Measurements from ENCODE around the gene PLEKHF1. TPM values are rescaled to one million over a fixed set of nuclear protein-coding genes. Genes with fewer than 3 reads are reported as not detected.
A peak's percentile ranks its signal among the peaks of the same experiment; 100 is the strongest.

PLEKHF1 gene
- total and polyA plus RNA-seq, 2 of the 13 experiments (the other 11 are each of a cell fraction or from before 2014, with no cell fraction given) = 2.9 to 3.8 TPM

DNA sequence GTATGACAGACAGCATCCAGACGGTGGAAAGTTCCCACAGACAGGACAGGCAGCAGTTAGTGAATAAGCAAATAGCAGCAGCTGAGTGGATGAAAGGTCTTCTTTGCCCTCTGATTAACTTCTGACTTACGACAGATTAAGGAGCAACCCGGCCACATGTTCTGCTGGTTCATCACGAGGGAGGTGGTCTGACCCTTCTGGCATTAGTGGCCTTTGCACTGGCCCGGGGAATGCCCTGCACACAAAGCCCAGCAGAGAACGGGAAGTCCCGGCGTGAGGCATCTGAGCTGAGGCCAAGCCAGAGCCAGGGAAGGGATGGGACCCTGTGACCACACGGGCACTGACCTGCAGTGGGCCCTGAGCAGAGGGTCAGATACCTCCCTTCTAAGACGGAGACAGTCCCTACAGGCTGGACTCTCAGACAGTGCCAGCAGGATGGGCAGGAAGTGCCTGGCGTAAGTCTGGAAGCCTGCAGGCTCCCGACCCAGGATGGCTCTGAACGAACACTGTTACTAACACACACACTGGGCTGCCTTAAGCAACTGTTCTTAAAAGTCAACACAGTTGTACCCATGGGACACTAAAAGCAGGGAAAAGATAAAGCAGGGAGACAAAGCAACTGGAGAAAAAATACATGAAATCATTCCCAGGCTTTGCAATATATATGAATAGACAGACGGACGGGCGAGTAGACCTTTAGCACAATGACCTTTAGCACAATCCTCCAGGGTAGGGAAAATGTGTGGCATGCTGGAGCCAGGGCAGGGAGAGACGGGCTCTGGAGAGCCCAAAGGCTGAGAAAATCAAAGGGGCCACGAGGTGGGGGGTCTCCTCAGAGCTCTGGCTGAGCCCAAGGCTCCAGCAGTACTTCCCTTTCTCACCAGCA is 43.5 kb downstream of the PLEKHF1 start (continued):
- TF ChIP-seq ELF1 (CRISPR knock-in tag; IDR thresholded peaks at IDR 0.05) (peak; percentile 53; the same call in 1 of the 2 replicates), CBX1 (IDR thresholded peaks at IDR 0.05; ENCODE audit: low read depth) (peak; percentile 44), BORCS8-MEF2B (CRISPR knock-in tag; IDR thresholded peaks at IDR 0.05) (peak; percentile 60; the same call in 1 of the 2 replicates), ZNF761 (CRISPR knock-in tag; conservative IDR thresholded peaks at IDR 0.05) (no peak), ZNF256 (CRISPR knock-in tag; conservative IDR thresholded peaks at IDR 0.05) (no peak), FOSL1 (CRISPR knock-in tag; IDR thresholded peaks at IDR 0.05; ENCODE audit: borderline replicate concordance) (no peak), ZNF619 (CRISPR knock-in tag; IDR thresholded peaks at IDR 0.05) (no peak), PRMT3 (CRISPR knock-in tag; IDR thresholded peaks at IDR 0.05; ENCODE audit: borderline replicate concordance, low read depth) (no peak), ESRRA (CRISPR knock-in tag; IDR thresholded peaks at IDR 0.05; ENCODE audit: low read depth) (no peak; the same call in none of the 2 replicates), SOX13 (IDR thresholded peaks at IDR 0.05) (peak; percentile 37; the same call in 1 of the 2 replicates), SOX13 (CRISPR knock-in tag; conservative IDR thresholded peaks at IDR 0.05 in 1 of 2, IDR thresholded peaks at IDR 0.05 in 1 of 2) (peak in 1 of 2 experiments; percentile 59; a peak in 2 of 4 replicates), FOXA1 (IDR thresholded peaks at IDR 0.05) (no peak), FOXA1 (CRISPR knock-in tag; IDR thresholded peaks at IDR 0.05) (0 out of 2 replicates have a peak, but pooled peaks have one; percentile 30), ZNF556 (CRISPR knock-in tag; IDR thresholded peaks at IDR 0.05; ENCODE audit: borderline replicate concordance) (no peak), RAD21 (CRISPR knock-in tag; IDR thresholded peaks at IDR 0.05) (0 out of 2 replicates have a peak, but pooled peaks have one; percentile 33), HHEX (CRISPR knock-in tag; IDR thresholded peaks at IDR 0.05) (no peak), ZBTB21 (CRISPR knock-in tag; IDR thresholded peaks at IDR 0.05) (no peak), ZNF224 (CRISPR knock-in tag; IDR thresholded peaks at IDR 0.05) (no peak), PRPF4 (IDR thresholded peaks at IDR 0.05; ENCODE audit: low read depth, low read length, poor library complexity, severe bottlenecking) (no peak)
- TF ChIP-seq, protein P1, sequence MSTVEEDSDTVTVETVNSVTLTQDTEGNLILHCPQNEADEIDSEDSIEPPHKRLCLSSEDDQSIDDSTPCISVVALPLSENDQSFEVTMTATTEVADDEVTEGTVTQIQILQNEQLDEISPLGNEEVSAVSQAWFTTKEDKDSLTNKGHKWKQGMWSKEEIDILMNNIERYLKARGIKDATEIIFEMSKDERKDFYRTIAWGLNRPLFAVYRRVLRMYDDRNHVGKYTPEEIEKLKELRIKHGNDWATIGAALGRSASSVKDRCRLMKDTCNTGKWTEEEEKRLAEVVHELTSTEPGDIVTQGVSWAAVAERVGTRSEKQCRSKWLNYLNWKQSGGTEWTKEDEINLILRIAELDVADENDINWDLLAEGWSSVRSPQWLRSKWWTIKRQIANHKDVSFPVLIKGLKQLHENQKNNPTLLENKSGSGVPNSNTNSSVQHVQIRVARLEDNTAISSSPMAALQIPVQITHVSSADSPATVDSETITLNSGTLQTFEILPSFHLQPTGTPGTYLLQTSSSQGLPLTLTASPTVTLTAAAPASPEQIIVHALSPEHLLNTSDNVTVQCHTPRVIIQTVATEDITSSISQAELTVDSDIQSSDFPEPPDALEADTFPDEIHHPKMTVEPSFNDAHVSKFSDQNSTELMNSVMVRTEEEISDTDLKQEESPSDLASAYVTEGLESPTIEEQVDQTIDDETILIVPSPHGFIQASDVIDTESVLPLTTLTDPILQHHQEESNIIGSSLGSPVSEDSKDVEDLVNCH (CRISPR knock-in tag; IDR thresholded peaks at IDR 0.05) = no peak
- TF ChIP-seq, protein P2, sequence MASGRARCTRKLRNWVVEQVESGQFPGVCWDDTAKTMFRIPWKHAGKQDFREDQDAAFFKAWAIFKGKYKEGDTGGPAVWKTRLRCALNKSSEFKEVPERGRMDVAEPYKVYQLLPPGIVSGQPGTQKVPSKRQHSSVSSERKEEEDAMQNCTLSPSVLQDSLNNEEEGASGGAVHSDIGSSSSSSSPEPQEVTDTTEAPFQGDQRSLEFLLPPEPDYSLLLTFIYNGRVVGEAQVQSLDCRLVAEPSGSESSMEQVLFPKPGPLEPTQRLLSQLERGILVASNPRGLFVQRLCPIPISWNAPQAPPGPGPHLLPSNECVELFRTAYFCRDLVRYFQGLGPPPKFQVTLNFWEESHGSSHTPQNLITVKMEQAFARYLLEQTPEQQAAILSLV (CRISPR knock-in tag; IDR thresholded peaks at IDR 0.05; ENCODE audit: borderline replicate concordance) = peak; percentile 74; the same call in 1 of the 2 replicates
- TF ChIP-seq, protein P3, sequence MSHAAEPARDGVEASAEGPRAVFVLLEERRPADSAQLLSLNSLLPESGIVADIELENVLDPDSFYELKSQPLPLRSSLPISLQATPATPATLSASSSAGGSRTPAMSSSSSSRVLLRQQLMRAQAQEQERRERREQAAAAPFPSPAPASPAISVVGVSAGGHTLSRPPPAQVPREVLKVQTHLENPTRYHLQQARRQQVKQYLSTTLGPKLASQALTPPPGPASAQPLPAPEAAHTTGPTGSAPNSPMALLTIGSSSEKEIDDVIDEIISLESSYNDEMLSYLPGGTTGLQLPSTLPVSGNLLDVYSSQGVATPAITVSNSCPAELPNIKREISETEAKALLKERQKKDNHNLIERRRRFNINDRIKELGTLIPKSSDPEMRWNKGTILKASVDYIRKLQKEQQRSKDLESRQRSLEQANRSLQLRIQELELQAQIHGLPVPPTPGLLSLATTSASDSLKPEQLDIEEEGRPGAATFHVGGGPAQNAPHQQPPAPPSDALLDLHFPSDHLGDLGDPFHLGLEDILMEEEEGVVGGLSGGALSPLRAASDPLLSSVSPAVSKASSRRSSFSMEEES (CRISPR knock-in tag; IDR thresholded peaks at IDR 0.05) = peak; percentile 88
- TF ChIP-seq, protein P4, sequence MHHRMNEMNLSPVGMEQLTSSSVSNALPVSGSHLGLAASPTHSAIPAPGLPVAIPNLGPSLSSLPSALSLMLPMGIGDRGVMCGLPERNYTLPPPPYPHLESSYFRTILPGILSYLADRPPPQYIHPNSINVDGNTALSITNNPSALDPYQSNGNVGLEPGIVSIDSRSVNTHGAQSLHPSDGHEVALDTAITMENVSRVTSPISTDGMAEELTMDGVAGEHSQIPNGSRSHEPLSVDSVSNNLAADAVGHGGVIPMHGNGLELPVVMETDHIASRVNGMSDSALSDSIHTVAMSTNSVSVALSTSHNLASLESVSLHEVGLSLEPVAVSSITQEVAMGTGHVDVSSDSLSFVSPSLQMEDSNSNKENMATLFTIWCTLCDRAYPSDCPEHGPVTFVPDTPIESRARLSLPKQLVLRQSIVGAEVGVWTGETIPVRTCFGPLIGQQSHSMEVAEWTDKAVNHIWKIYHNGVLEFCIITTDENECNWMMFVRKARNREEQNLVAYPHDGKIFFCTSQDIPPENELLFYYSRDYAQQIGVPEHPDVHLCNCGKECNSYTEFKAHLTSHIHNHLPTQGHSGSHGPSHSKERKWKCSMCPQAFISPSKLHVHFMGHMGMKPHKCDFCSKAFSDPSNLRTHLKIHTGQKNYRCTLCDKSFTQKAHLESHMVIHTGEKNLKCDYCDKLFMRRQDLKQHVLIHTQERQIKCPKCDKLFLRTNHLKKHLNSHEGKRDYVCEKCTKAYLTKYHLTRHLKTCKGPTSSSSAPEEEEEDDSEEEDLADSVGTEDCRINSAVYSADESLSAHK (CRISPR knock-in tag; IDR thresholded peaks at IDR 0.05; ENCODE audit: borderline replicate concordance) = no peak
